Testis (tissue), 2 donors: ENCODE data around the gene SPATC1L.

Experiments used
- POLR2A ChIP-seq: fragments of 450-650 bp; IDR thresholded peaks from one replicate; pipeline ENCODE4 v1.6.1; 2017; ENCODE audit warnings: antibody characterized with exemption, mild to moderate bottlenecking, moderate library complexity
- TF ChIP-seq, protein P1 (sequence below), 3 experiments: fragments of 450-650 bp in 2 of 3; fragments of 200-600 bp in 1 of 3; sonication (generic) in 1 of 3; IDR thresholded peaks; one replicate each; pipeline ENCODE4 v1.5.1; 2016 to 2019; ENCODE audit warnings: antibody characterized with exemption in 3 of 3, mild to moderate bottlenecking in 2 of 3, moderate library complexity in 1 of 3

DNA sequence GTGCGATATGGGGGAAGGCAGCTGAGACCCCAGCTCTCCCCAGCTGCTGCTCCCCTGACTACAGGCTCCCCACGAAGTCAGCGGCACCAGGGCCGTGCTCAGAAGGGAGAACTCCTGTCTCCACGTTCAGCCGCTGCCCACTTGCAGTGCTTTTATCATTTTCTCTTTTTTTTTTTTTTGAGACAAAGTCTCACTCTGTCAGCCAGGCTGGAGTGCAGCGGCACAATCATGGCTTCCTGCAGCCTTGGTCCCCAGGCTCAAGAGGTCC lies 27.9 kb downstream of the SPATC1L start:
- TF ChIP-seq, protein P1, sequence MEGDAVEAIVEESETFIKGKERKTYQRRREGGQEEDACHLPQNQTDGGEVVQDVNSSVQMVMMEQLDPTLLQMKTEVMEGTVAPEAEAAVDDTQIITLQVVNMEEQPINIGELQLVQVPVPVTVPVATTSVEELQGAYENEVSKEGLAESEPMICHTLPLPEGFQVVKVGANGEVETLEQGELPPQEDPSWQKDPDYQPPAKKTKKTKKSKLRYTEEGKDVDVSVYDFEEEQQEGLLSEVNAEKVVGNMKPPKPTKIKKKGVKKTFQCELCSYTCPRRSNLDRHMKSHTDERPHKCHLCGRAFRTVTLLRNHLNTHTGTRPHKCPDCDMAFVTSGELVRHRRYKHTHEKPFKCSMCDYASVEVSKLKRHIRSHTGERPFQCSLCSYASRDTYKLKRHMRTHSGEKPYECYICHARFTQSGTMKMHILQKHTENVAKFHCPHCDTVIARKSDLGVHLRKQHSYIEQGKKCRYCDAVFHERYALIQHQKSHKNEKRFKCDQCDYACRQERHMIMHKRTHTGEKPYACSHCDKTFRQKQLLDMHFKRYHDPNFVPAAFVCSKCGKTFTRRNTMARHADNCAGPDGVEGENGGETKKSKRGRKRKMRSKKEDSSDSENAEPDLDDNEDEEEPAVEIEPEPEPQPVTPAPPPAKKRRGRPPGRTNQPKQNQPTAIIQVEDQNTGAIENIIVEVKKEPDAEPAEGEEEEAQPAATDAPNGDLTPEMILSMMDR (IDR thresholded peaks at IDR 0.05), result no peak
- TF ChIP-seq POLR2A, result no peak
